ENCODE measurements around the gene MYO10.

GRCh38 chr5:16913187-16914107 is 22.6 kb downstream of the MYO10 start:
- no peak for TF ChIP-seq FOXM1 (IDR thresholded peaks at IDR 0.05; ENCODE audit: borderline replicate concordance, low read depth)
- no peak for TF ChIP-seq MAX (IDR thresholded peaks at IDR 0.05)
- no peak for TF ChIP-seq YY1 (IDR thresholded peaks at IDR 0.05; ENCODE audit: low read depth)
- no peak for TF ChIP-seq TAF1 (IDR thresholded peaks at IDR 0.05; ENCODE audit: low read depth)
- TF ChIP-seq CREB1 (IDR thresholded peaks at IDR 0.05; ENCODE audit: low read depth): no peak
